ENCODE measurements around the gene GAS2L1.

DNA sequence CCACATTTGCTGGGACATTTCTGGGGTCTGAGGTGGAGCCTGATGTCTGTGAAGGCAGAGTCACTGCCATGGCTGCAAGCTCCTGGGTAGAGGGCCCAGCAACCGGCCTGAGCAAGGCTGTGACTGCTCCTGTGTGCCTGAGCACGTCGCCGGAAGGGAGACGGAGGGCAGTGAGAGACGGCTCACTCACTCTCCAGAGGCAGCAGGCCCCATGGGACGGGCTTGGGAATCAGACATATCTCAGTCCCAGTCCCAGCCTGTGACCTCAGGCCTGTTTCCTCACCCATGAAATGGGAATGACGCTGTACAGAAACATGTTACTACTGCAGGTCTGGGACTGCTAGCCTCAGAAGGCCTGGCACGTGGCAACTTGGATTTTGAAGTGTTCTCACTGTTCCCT is 45.4 kb downstream of the GAS2L1 start:
- TF ChIP-seq POLR2A (IDR thresholded peaks at IDR 0.05) = no peak
- TF ChIP-seq, protein P1, sequence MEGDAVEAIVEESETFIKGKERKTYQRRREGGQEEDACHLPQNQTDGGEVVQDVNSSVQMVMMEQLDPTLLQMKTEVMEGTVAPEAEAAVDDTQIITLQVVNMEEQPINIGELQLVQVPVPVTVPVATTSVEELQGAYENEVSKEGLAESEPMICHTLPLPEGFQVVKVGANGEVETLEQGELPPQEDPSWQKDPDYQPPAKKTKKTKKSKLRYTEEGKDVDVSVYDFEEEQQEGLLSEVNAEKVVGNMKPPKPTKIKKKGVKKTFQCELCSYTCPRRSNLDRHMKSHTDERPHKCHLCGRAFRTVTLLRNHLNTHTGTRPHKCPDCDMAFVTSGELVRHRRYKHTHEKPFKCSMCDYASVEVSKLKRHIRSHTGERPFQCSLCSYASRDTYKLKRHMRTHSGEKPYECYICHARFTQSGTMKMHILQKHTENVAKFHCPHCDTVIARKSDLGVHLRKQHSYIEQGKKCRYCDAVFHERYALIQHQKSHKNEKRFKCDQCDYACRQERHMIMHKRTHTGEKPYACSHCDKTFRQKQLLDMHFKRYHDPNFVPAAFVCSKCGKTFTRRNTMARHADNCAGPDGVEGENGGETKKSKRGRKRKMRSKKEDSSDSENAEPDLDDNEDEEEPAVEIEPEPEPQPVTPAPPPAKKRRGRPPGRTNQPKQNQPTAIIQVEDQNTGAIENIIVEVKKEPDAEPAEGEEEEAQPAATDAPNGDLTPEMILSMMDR (IDR thresholded peaks at IDR 0.05) = no peak
- TF ChIP-seq POLR2AphosphoS5 (IDR thresholded peaks at IDR 0.05) = no peak
